Measurements from ENCODE around the gene IL17RA.

The IL17RA gene

DNA sequence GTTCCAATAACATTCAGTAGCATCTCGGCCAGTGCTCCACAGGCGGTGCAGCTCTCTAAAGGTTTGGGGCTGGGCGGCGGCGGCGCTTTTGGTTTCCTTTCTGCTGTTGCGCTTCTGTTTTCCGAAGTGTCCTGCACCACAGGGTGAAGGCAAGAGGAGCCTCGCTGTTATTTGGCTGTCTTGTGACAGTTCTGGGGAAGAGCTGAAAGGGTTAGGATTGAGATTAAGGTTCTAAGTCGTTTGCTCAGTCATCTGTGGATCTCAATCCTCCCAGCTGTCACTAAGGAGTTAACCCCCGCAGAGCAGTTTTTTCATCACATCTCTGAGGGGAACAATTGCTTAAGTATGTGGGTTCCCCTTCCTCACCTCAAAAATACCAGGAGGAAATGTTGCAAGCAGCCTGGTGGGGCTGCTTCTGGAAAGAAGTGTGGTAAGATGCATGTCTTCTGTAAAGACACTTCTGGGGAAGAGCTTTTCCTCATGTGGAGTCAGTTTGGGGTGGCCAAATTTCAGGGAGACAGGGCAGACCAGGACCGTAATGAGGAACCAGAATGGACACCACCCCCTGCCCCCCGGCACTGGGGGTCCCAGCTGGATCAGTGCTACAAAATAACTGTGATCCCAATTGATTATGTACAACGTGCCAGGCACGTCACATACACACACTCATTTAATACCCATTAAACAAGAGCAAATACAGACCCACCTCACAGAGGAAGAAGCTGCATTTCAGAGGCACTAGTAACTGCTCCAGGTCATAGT, 22.2 kb downstream of the IL17RA start:
- peak; percentile 89 for DNase-seq

DNA sequence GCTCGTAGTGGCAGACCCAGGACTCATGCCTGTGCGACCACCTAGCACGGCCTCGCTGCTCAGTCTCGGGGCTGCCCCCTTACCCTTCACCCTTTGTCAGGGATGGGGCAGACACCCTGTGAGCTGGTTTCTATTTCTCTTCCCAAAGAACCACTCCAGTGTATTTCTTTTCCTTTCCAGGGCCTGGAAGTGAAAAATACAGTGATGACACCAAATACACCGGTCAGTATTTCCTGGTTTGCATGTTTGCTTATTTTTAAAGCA, 22.7 kb downstream of the IL17RA start:
- DNase-seq: no peak

DNA sequence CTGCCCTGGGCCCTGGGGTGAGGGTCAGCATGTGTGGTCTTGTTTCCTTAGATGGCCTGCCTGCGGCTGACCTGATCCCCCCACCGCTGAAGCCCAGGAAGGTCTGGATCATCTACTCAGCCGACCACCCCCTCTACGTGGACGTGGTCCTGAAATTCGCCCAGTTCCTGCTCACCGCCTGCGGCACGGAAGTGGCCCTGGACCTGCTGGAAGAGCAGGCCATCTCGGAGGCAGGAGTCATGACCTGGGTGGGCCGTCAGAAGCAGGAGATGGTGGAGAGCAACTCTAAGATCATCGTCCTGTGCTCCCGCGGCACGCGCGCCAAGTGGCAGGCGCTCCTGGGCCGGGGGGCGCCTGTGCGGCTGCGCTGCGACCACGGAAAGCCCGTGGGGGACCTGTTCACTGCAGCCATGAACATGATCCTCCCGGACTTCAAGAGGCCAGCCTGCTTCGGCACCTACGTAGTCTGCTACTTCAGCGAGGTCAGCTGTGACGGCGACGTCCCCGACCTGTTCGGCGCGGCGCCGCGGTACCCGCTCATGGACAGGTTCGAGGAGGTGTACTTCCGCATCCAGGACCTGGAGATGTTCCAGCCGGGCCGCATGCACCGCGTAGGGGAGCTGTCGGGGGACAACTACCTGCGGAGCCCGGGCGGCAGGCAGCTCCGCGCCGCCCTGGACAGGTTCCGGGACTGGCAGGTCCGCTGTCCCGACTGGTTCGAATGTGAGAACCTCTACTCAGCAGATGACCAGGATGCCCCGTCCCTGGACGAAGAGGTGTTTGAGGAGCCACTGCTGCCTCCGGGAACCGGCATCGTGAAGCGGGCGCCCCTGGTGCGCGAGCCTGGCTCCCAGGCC, 23.7 kb downstream of the IL17RA start:
- DNase-seq: no peak

DNA sequence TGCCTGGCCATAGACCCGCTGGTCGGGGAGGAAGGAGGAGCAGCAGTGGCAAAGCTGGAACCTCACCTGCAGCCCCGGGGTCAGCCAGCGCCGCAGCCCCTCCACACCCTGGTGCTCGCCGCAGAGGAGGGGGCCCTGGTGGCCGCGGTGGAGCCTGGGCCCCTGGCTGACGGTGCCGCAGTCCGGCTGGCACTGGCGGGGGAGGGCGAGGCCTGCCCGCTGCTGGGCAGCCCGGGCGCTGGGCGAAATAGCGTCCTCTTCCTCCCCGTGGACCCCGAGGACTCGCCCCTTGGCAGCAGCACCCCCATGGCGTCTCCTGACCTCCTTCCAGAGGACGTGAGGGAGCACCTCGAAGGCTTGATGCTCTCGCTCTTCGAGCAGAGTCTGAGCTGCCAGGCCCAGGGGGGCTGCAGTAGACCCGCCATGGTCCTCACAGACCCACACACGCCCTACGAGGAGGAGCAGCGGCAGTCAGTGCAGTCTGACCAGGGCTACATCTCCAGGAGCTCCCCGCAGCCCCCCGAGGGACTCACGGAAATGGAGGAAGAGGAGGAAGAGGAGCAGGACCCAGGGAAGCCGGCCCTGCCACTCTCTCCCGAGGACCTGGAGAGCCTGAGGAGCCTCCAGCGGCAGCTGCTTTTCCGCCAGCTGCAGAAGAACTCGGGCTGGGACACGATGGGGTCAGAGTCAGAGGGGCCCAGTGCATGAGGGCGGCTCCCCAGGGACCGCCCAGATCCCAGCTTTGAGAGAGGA, 24.5 kb downstream of the IL17RA start:
- DNase-seq: no peak

DNA sequence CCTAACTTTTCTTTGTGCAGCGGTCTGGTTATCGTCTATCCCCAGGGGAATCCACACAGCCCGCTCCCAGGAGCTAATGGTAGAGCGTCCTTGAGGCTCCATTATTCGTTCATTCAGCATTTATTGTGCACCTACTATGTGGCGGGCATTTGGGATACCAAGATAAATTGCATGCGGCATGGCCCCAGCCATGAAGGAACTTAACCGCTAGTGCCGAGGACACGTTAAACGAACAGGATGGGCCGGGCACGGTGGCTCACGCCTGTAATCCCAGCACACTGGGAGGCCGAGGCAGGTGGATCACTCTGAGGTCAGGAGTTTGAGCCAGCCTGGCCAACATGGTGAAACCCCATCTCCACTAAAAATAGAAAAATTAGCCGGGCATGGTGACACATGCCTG, 25.2 kb downstream of the IL17RA start:
- no peak for DNase-seq

DNA sequence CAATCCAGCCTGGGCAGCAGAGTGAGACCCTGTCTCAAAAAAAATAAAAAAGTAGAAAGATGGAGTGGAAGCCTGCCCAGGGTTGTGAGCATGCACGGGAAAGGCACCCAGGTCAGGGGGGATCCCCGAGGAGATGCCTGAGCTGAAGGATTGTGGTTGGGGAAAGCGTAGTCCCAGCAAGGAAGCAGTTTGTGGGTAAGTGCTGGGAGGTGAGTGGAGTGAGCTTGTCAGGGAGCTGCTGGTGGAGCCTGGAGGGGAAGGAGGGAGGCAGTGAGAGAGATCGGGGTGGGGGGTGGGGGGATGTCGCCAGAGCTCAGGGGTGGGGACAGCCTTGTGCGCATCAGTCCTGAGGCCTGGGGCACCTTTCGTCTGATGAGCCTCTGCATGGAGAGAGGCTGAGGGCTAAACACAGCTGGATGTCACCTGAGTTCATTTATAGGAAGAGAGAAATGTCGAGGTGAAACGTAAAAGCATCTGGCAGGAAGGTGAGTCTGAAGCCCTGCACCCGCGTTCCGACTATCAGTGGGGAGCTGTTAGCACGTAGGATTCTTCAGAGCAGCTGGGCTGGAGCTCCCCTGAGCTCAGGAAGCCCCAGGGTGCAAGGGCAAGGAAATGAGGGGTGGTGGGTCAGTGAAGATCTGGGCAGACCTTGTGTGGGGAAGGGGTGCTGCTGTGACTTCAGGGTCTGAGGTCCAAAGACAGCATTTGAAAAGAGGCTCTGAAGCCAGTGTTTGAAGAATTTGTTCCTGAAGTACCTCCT, 26.2 kb downstream of the IL17RA start:
- no peak for DNase-seq

DNA sequence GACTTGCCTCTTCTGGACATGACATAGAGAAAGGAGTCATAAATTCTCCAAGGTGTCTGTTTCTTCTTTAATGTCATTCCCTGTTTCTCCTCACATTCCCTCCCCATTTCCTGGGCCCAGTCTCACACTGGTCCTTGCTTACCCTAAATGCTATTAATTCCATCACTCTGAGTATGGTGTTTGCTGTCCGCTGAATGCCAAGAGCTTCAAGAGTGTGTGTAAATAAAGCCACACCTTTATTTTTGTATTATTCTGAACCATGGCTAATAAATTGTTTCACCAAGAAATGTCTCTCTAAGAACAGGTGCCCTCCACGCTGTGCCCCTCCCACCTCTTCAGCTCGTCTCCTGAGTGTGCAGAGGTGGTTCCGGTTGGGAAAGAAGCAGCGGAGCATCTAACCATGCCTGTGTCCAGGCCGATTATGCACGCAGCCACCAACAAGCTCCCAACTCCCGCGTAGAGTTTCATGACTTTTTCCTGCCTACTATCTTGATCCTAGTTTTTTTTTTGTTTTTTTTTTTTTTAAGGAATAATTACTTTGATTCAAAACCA, 27.8 kb downstream of the IL17RA start:
- DNase-seq: no peak

DNA sequence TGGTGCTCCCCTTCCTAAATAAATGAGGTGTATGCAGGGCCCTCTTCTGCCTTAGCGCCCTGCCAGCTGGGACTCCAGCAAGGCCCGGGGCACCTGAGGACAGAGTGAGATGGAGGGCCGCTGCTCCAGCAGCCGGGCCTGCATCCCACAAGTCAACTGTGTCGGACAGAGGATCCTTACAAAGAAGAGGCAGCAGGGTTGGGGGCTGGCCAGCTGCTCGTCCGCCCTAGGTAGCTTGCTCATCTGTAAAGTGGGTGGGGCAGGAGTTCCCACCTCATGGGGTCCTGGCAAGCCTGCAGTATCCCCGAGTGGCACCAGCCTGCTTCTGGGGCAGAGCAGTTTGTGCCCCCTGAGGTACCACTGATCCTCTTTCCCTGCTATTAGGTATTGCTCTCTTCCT, 28.8 kb downstream of the IL17RA start:
- DNase-seq: no peak

DNA sequence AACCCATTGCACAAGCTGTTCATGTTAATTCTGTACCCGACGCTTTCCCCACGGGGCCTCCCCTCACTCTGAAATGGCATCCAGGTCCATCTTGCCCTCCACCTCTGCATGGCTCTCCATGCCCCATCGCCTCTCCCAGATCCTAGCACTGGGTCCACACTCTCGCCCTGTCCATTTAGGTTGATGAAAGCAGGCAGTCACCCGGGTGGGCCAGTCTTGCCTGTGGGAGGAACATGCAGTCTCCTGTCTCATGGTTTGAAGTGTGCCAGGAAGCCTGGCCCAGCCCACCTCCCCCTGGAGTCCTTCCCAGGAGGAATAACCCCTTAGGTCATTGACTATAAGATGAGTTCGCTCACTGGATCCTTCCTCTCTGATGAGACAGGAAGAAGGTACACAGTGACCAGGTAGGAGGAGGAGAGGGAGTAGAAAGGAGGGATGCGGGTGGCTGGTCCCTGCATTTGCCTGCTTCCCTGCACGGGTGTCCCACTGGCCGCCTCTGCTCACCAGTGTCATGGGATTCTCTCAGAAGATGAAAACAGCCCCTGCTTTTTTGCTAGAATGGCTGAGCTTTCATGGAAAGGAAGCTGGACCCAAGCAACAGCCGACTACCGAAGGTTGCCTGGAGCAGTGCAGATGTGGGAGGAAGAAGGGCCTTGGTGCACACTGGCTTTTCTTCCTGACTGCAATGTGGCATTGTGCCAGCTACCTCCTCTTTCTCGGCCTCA, 29.5 kb downstream of the IL17RA start:
- DNase-seq: no peak

DNA sequence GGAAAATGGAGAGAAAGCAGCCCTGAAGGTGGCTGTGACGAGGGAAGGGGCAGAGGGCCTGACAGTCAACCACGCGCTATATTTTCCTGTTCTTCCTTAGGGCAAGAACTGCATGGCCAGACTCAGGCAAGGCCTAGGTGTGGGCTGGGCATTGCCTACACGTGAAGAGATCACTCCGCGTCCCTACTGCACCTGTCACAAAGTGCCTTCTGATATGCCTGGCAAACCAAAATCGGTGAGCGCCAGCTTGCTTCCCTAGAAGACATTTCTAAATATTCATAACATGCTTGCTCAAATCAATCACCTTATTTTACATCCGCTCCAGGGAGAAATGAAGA, 30.1 kb downstream of the IL17RA start:
- no peak for DNase-seq

DNA sequence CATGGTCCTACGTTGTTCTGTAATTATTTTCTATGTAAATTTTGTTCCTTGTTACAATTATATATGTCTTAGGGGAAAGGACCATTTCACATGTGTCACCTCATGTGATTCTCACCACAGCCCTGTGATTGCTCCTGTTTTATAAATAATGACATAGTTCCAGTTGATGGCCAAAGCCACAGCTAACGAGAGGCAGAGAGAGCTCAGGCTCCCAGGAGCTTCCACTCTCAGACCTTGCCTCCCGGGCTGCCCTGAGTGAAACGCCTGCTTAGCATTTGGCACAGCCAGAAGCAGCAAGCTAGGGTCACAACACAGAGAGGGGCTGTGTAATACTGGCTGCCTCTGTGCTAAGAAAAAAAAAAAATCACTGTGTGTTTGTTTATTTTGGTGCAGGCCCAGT, 30.4 kb downstream of the IL17RA start:
- DNase-seq: no peak

DNA sequence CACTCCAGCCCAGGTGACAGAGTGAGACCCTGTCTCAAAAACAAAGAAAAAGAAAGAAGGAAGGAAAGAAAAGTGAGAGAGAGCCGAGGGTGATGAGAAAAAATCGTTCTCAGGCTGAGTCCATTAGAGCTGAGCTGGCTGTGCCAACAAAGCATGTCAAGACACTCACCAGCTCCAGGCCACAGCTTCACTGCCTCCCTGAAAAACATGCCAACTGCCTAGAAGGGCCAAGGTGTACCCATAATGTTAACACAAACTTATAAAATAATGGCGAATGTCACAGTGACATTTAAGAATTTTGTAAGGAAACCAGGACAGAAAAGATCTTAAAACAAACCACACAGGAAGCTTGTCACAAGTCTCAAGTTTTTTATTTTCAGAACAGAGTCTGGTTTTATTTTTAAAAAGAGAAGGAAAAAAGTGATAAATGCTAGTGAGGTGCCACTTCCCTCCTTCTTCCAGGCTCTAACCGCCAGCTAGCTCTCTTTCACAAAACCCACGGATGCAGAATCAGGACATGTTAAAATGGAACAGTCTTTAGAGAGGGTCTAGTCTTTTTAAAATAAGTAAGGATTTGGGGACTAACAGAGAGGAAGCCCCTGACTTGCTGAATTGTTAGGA, 31.3 kb downstream of the IL17RA start:
- DNase-seq: no peak

DNA sequence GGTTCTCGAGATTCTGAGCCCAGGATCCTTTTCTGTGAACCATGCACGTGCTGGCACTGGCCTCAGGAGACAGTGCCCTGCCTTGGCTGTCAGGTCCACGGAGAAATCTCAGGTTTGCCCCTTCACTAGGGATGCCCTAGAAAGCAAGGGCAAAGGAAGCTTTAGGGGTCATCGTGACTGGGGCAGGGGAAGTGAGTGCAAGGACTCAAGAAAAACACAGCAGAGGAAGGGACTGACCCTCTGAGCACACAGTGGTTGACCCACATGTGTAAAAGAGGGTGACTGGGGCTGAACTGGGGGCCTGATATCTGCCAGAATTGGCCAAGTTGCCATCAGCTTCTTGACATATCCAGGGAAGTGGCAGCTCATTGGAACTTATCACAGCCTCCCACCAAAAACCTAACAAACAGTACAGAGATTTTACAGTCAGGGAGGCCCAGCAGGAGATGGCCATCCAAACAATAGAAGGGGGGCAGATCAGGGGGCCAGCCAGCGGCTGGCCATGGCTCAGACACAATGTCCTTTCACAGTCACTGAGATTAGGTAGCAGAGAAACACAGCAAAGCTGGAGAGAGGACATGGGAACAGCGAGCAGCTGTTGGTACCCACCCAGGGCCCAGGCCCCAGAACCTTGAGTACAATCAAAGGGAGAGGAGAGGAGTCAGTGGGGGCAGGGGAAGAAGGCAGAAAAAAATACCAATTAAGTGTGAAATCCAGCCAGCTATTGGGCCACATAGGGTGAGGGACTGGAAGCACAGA, 32.0 kb downstream of the IL17RA start:
- no peak for DNase-seq

DNA sequence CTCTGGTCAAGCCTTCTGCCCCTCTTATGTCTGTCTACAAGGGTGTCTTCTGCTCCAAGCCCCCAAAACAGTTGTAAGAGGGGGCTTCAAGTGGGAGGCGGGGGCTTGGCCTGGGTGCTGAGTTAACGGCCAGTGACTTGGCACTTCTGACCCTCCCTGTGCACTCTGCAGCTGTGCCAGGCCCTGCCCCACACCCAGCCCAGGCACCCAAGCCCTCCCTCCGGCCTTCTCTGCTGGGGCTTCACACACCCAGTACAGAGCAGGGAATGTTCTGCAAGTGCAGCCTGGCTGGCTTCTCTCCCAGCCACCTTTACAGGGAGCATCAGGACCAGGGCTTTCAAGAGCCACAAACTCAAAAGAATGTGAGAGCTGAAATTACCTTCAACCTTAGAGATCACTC, 32.6 kb downstream of the IL17RA start:
- no peak for DNase-seq

DNA sequence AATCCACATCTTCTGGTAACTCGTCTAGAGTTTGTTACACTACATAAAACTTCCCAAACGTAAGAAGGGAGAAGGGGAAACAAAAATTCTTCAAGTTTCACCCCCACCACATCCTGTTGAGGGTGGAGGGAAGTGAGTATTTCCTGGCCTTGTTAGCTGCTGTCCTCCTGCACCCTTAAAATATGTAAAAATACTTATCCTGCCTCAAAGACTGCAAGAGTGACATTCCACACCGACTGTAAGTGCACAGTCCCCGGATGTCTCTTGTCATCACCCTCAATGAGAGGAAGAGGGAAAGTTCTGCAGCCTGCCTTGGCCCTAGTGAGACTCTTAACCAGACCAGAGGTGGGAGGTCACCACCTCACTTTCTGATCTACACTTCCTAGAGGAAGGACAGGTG, 33.1 kb downstream of the IL17RA start:
- DNase-seq: peak; percentile 63

DNA sequence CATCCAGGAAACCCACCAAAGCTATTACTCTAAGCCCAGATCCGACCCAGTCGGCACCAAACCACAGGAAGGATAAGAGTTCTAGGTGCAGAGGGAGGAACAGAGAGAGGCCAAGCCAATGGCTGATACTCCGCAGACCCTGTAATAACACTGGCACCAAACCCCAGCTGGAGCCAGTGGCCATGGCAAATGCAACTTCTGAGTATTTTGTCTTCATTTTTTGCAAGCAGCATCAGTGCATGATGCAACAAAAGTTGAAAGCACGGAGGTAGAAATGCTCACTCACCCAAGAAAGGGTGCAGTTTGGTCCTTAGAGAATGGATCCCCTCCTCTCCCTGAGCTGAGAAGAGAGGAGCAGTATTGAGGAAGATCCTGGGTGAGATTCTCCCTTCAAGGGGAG, 33.5 kb downstream of the IL17RA start:
- DNase-seq: no peak

DNA sequence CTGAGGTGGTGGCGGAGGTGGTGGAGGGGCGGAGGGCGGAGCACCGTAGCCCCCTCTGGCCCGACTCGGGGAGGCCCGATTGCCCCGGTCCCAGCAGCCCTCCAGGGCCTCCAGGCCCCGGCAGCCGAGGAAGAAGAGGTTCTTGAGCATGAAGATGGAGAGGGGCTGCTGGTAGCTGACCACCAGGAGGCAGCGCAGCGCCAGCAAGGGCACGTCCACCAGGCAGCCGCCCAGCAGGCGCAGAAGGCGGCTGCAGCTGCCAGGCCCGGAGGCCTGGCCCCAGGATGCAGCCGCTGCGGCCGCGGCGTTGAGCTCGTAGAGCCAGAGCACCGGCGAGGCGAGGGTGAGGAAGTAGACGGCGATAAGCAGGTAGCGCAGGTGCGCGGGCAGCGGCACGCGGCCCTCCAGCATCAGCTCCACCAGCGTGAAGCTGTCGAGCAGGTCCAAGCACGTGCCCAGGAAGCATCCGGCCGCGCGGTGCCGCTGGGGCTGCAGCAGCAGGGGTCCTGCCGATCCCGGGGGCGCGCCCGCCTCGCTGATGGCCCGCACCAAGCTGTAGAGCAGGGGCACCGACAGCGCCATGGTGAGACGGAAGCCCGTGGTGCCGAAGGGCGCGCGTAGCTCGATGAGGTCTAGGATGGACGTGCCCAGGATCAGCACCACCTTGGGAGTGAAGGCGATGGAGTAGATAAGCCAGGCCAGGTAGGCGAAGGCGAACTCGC, 34.8 kb downstream of the IL17RA start:
- peak; percentile 80 for DNase-seq

DNA sequence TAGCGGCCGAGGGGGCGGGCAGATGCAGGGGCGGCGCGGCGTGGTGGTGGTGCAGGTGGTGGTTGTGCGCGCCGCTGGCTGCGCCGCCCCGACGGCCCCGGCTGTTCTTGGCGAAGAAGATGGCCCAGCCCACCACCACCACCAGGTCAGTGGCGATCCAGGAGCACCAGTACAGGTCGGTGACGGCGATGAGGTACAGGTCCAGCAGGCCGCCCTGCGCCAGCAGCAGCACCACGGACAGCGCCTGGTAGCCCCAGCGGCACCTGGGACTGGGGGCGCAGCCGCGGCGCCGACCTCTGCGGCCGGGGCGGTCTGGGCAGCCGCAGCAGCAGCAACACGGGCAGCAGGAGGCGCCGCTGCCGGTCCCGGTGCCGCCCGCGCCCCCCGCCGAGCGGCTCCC, 35.5 kb downstream of the IL17RA start:
- no peak for DNase-seq

DNA sequence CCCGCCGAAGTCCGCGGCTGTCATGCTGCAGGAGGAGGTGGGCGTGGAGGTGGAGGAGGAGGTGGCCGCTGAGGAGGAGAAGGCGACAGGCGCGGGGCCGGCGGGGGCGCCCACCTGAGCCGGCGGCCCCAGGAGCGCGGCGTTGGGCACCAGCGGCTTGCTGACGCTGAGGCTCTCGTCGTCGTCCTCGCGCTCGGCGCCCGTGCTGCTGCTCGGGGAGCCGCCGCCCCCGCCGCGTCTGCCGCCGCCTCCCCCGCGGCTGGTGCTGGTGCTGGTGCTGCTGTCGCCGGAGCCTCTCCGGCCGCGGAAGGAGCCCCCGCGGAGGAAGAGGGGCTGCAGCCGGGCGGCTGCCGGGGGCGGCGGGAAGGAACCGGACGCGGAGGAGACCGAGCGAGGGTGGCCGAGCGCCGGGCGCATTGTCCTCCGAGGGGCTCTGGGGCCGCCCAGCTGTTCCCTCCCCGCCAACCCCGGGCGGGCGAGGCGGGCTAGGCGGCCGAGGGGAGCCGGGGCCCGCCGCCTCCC, 36.0 kb downstream of the IL17RA start:
- no peak for DNase-seq
